Measurements from ENCODE around the gene ITGB6. TPM values are rescaled to one million over a fixed set of nuclear protein-coding genes. Genes with fewer than 3 reads are reported as not detected.

The ITGB6 gene
- total RNA-seq (1 to 10 TPM in 1 of 2 donors, under 1 TPM in 1; 0.06 to 1.4 TPM), polyA plus RNA-seq (ENCODE audit: insufficient read length in 2 of 2) (under 1 TPM; 0.19 to 0.30 TPM)
- long read RNA-seq, donor 1, result 0 reads
- long read RNA-seq, donor 2, result 0 reads
- long read RNA-seq, donor 3, result 0 reads
- long read RNA-seq, donor 4, full-length matches to known transcripts, result 1 of 1 reads
- long read RNA-seq, donor 4, partial matches to known transcripts, result 0 of 1 reads
- long read RNA-seq, donor 4, other reads (novel, unspliced or antisense), result 0 of 1 reads

GRCh38 chr2:160199683-160200389 lies at the start of gene ITGB6:
Gene ITGB6 (minus strand): TSS chr2:160200272. CDS start chr2:160200063, 209 bp downstream.
- Histone ChIP-seq H3K4me3 (ENCODE audit: low read depth, low read length) (no peak within 1 kb of the TSS), H3K9me3 (ENCODE audit: control insufficient read depth, insufficient read depth, low read length) (no peaks in the 10 kb centered on the region), H3K4me1 (ENCODE audit: control insufficient read depth, insufficient read depth, low read length) (no peaks in the 10 kb centered on the region), H3K36me3 (ENCODE audit: control insufficient read depth, insufficient read depth, low read length) (no peaks in the 10 kb centered on the region), H3K27me3 (ENCODE audit: control insufficient read depth, insufficient read depth, low read length) (no peaks in the 10 kb centered on the region), H3K27ac (ENCODE audit: low read depth, low read length) (no peak within 1 kb of the TSS)
- DNase-seq (ENCODE audit: low read depth in 4 of 6, low spot score in 6 of 6), result no peak
- WGBS (ENCODE audit: insufficient coverage), result 72% methylated on average over 4 of the region's 9 CpGs

- H3K4me1 ChIP-seq (ENCODE audit: control insufficient read depth, insufficient read depth, low read length), result no peaks in the 10 kb centered on the region
- H3K36me3 ChIP-seq (ENCODE audit: control insufficient read depth, insufficient read depth, low read length), result no peaks in the 10 kb centered on the region
- WGBS (ENCODE audit: insufficient coverage), result 26% methylated on average over 3 of the region's 6 CpGs
- H3K27me3 ChIP-seq (ENCODE audit: control insufficient read depth, insufficient read depth, low read length), result no peaks in the 10 kb centered on the region
- H3K27ac ChIP-seq (ENCODE audit: low read depth, low read length), result no peak overlapping the region
- peak in 2 of 6 donors; percentile 70 to 82 for DNase-seq (ENCODE audit: low read depth in 4 of 6, low spot score in 6 of 6)
- H3K9me3 ChIP-seq (ENCODE audit: control insufficient read depth, insufficient read depth, low read length), result no peaks in the 10 kb centered on the region
- H3K4me3 ChIP-seq (ENCODE audit: low read depth, low read length), result no peak overlapping the region
Measured at GRCh38 chr2:160247296-160248035, 47.4 kb upstream of the ITGB6 start.

GRCh38 chr2:160246356-160246755 lies 46.3 kb upstream of the ITGB6 start:
- Histone ChIP-seq H3K4me3 (ENCODE audit: low read depth, low read length) (no peak overlapping the region), H3K27me3 (ENCODE audit: control insufficient read depth, insufficient read depth, low read length) (no peaks in the 10 kb centered on the region), H3K36me3 (ENCODE audit: control insufficient read depth, insufficient read depth, low read length) (no peaks in the 10 kb centered on the region), H3K27ac (ENCODE audit: low read depth, low read length) (no peak overlapping the region), H3K4me1 (ENCODE audit: control insufficient read depth, insufficient read depth, low read length) (no peaks in the 10 kb centered on the region), H3K9me3 (ENCODE audit: control insufficient read depth, insufficient read depth, low read length) (no peaks in the 10 kb centered on the region)
- WGBS (ENCODE audit: insufficient coverage), result 63% methylated on average over 1 of the region's 2 CpGs
- DNase-seq (ENCODE audit: low read depth in 4 of 6, low spot score in 6 of 6), result no peak

- no peaks in the 10 kb centered on the region for H3K9me3 ChIP-seq (ENCODE audit: control insufficient read depth, insufficient read depth, low read length)
- no peaks in the 10 kb centered on the region for H3K27me3 ChIP-seq (ENCODE audit: control insufficient read depth, insufficient read depth, low read length)
- no peak overlapping the region for H3K27ac ChIP-seq (ENCODE audit: low read depth, low read length)
- no peak overlapping the region for H3K4me3 ChIP-seq (ENCODE audit: low read depth, low read length)
- H3K36me3 ChIP-seq (ENCODE audit: control insufficient read depth, insufficient read depth, low read length), result no peaks in the 10 kb centered on the region
- H3K4me1 ChIP-seq (ENCODE audit: control insufficient read depth, insufficient read depth, low read length), result no peaks in the 10 kb centered on the region
- DNase-seq (ENCODE audit: low read depth in 4 of 6, low spot score in 6 of 6), result no peak
- 69% methylated on average over 3 of the region's 5 CpGs for WGBS (ENCODE audit: insufficient coverage)
Measured at GRCh38 chr2:160245614-160246155, 45.6 kb upstream of the ITGB6 start.

- Histone ChIP-seq H3K4me3 (ENCODE audit: low read depth, low read length) (no peak overlapping the region), H3K27ac (ENCODE audit: low read depth, low read length) (no peak overlapping the region), H3K27me3 (ENCODE audit: control insufficient read depth, insufficient read depth, low read length) (no peaks in the 10 kb centered on the region), H3K9me3 (ENCODE audit: control insufficient read depth, insufficient read depth, low read length) (no peaks in the 10 kb centered on the region), H3K4me1 (ENCODE audit: control insufficient read depth, insufficient read depth, low read length) (no peaks in the 10 kb centered on the region), H3K36me3 (ENCODE audit: control insufficient read depth, insufficient read depth, low read length) (no peaks in the 10 kb centered on the region)
- no peak for DNase-seq (ENCODE audit: low read depth in 4 of 6, low spot score in 6 of 6)
- WGBS (ENCODE audit: insufficient coverage), result no CpG with 5 or more reads among the region's 3 CpGs
Measured at GRCh38 chr2:160242893-160243564, 43.0 kb upstream of the ITGB6 start.

GRCh38 chr2:160241251-160242137 lies 41.4 kb upstream of the ITGB6 start:
- H3K27ac ChIP-seq (ENCODE audit: low read depth, low read length), result no peak overlapping the region
- 30% methylated on average over 3 of the region's 4 CpGs for whole genome bisulfite sequencing (ENCODE audit: insufficient coverage)
- no peak overlapping the region for H3K4me3 ChIP-seq (ENCODE audit: low read depth, low read length)
- H3K9me3 ChIP-seq (ENCODE audit: control insufficient read depth, insufficient read depth, low read length), result no peaks in the 10 kb centered on the region
- no peaks in the 10 kb centered on the region for H3K36me3 ChIP-seq (ENCODE audit: control insufficient read depth, insufficient read depth, low read length)
- DNase-seq (ENCODE audit: low read depth in 4 of 6, low spot score in 6 of 6), result peak in 4 of 6 donors; percentile 28 to 70 (median 56)
- no peaks in the 10 kb centered on the region for H3K4me1 ChIP-seq (ENCODE audit: control insufficient read depth, insufficient read depth, low read length)
- no peaks in the 10 kb centered on the region for H3K27me3 ChIP-seq (ENCODE audit: control insufficient read depth, insufficient read depth, low read length)

- H3K9me3 ChIP-seq (ENCODE audit: control insufficient read depth, insufficient read depth, low read length), result no peaks in the 10 kb centered on the region
- H3K4me1 ChIP-seq (ENCODE audit: control insufficient read depth, insufficient read depth, low read length), result no peaks in the 10 kb centered on the region
- H3K27me3 ChIP-seq (ENCODE audit: control insufficient read depth, insufficient read depth, low read length), result no peaks in the 10 kb centered on the region
- WGBS (ENCODE audit: insufficient coverage), result 53% methylated on average over 1 of the region's 5 CpGs
- peak in 1 of 6 donors; percentile 76 for DNase-seq (ENCODE audit: low read depth in 4 of 6, low spot score in 6 of 6)
- no peak overlapping the region for H3K27ac ChIP-seq (ENCODE audit: low read depth, low read length)
- no peaks in the 10 kb centered on the region for H3K36me3 ChIP-seq (ENCODE audit: control insufficient read depth, insufficient read depth, low read length)
- no peak overlapping the region for H3K4me3 ChIP-seq (ENCODE audit: low read depth, low read length)
Measured at GRCh38 chr2:160239436-160239835, 39.4 kb upstream of the ITGB6 start.

- no peaks in the 10 kb centered on the region for H3K36me3 ChIP-seq (ENCODE audit: control insufficient read depth, insufficient read depth, low read length)
- H3K4me3 ChIP-seq (ENCODE audit: low read depth, low read length), result no peak overlapping the region
- H3K27me3 ChIP-seq (ENCODE audit: control insufficient read depth, insufficient read depth, low read length), result no peaks in the 10 kb centered on the region
- H3K27ac ChIP-seq (ENCODE audit: low read depth, low read length), result no peak overlapping the region
- H3K9me3 ChIP-seq (ENCODE audit: control insufficient read depth, insufficient read depth, low read length), result no peaks in the 10 kb centered on the region
- DNase-seq (ENCODE audit: low read depth in 4 of 6, low spot score in 6 of 6), result no peak
- no peaks in the 10 kb centered on the region for H3K4me1 ChIP-seq (ENCODE audit: control insufficient read depth, insufficient read depth, low read length)
- 66% methylated on average over 3 of the region's 4 CpGs for WGBS (ENCODE audit: insufficient coverage)
Measured at GRCh38 chr2:160238392-160238791, 38.3 kb upstream of the ITGB6 start.

Data from spinal cord (tissue), 10 donors.